Panc1 (cell line): ENCODE measurements around the gene DTD1. TPM values are rescaled to one million over a fixed set of nuclear protein-coding genes. Genes with fewer than 3 reads are reported as not detected.

Experiments used
- ATAC-seq: fragments of 200-7000 bp; cut with Tn5 transposase; 2 replicates; pipeline ENCODE4 v1.9.1; 2020; ENCODE audit warnings: mild to moderate bottlenecking, moderate library complexity
- BruUV-seq: library from RNA; stranded (reverse); fragments of 400-500 nt; replicated peaks from 2 replicates; lab custom pipeline; 2021; lab: Mats Ljungman, UMichigan
- CTCF ChIA-PET: fragments of 300-600 bp; sonication (Branson Sonifier 250); formaldehyde crosslinking; loops from one replicate; lab custom pipeline; 2022; ENCODE audit warnings: antibody characterized with exemption; lab: Charles Lee
- POLR2A ChIA-PET: fragments of 300-600 bp; sonication (Branson Sonifier 250); formaldehyde crosslinking; loops from one replicate; lab custom pipeline; 2022; ENCODE audit warnings: antibody characterized with exemption; lab: Charles Lee
- DNase-seq: peaks from one replicate; pipeline ENCODE4 v3.0.0-alpha.2; 2010; ENCODE audit warnings: low read depth, low spot score
- H3K27ac ChIP-seq: 2 replicates; pipeline ENCODE4 v1.5.1; 2011; ENCODE audit warnings: mild to moderate bottlenecking, low read length, inconsistent platforms
- H3K27me3 ChIP-seq: fragments of 200-500 bp; sonication (Bioruptor generic); 2 replicates; pipeline ENCODE4 v1.6.0; 2014; ENCODE audit warnings: low read length, inconsistent platforms; ENCODE audit not compliant: control insufficient read depth, insufficient read depth
- H3K36me3 ChIP-seq: fragments of 200-500 bp; sonication (Bioruptor generic); 2 replicates; pipeline ENCODE4 v1.5.1; 2014; ENCODE audit warnings: inconsistent platforms, mild to moderate bottlenecking, low read length, moderate library complexity; ENCODE audit not compliant: control insufficient read depth, insufficient read depth
- H3K4me1 ChIP-seq: 2 replicates; pipeline ENCODE4 v1.5.1; 2011; ENCODE audit warnings: inconsistent platforms, mild to moderate bottlenecking, low read length, moderate library complexity; ENCODE audit not compliant: control insufficient read depth, insufficient read depth
- H3K4me3 ChIP-seq, 2 experiments: 2 replicates each; pipeline ENCODE4 v1.5.1; 2011 to 2012; ENCODE audit warnings: low read depth in 2 of 2, low read length in 2 of 2, mild to moderate bottlenecking in 2 of 2, inconsistent platforms in 1 of 2, moderate library complexity in 1 of 2
- H3K9me3 ChIP-seq: fragments of 200-500 bp; sonication (Bioruptor generic); 2 replicates; pipeline ENCODE4 v1.5.1; 2014; ENCODE audit warnings: low read depth, mild to moderate bottlenecking, inconsistent platforms, low read length, moderate library complexity; ENCODE audit not compliant: control insufficient read depth, insufficient read depth
- CTCF ChIP-seq: fragments of 450-650 bp; IDR thresholded peaks from 2 replicates; pipeline ENCODE4 v1.5.1; 2017; ENCODE audit warnings: mild to moderate bottlenecking
- POLR2AphosphoS5 ChIP-seq: IDR thresholded peaks from 2 replicates; pipeline ENCODE4 v1.6.1; 2012; ENCODE audit warnings: mild to moderate bottlenecking, low read depth, low read length, moderate library complexity
- REST ChIP-seq, 2 experiments: IDR thresholded peaks; 2 replicates each; pipeline ENCODE4 v1.6.1; 2011 to 2012; ENCODE audit warnings: low read depth in 2 of 2, control low read depth in 1 of 2, low read length in 1 of 2, mild to moderate bottlenecking in 1 of 2, moderate library complexity in 1 of 2; ENCODE audit not compliant: insufficient read depth in 1 of 2
- SIN3A ChIP-seq: IDR thresholded peaks from 2 replicates; pipeline ENCODE4 v1.6.1; 2012; ENCODE audit warnings: low read depth, mild to moderate bottlenecking, low read length, moderate library complexity, borderline replicate concordance; ENCODE audit not compliant: insufficient read depth
- TCF7L2 ChIP-seq: IDR thresholded peaks from 2 replicates; pipeline ENCODE4 v1.6.1; 2011; ENCODE audit warnings: mild to moderate bottlenecking, low read depth, low read length, inconsistent platforms
- in situ Hi-C: cut with HindIII; loops from 2 replicates; pipeline ENCODE4 v1.10.0; 2016; ENCODE audit warnings: low sequenced_read_pairs, low pct_unique_long_range_greater_than_20kb
- intact Hi-C: fragments of 100-400 bp; cut with micrococcal nuclease; formaldehyde crosslinking; loops from one replicate; pipeline ENCODE4 v1.10.0; 2022; ENCODE audit not compliant: unreplicated experiment
- total RNA-seq: library from RNA; stranded (reverse); gene quantifications from one replicate; pipeline ENCODE4 v1.2.1, GENCODE V29; 2021; ENCODE audit not compliant: unreplicated experiment

The DTD1 gene
- total RNA-seq, 1 experiment from 2014 or later, result 23.6 TPM

GRCh38 chr20:18567739-18568091 lies 20.1 kb upstream of the DTD1 start:
- no peaks in the 10 kb centered on the region for H3K27me3 ChIP-seq
- peak overlapping the region; percentile 82 for H3K27ac ChIP-seq
- POLR2A ChIA-PET, result no interaction called here
- CTCF ChIA-PET, result interaction anchor here (0.7 kb wide), 1 partner anchor 33 kb away, joined by 5 read pairs; no protein-coding TSS in a partner anchor
- in situ Hi-C loops (no loop called here), intact Hi-C loops (no loop called here)
- DNase-seq (no peak), ATAC-seq (peak; percentile 27)
- TF ChIP-seq SIN3A (no peak), CTCF (no peak), REST (IDR thresholded peaks at IDR 0.05; ENCODE audit: insufficient read depth in 1 of 2, low read depth in 2 of 2, low read length in 1 of 2) (no peak), POLR2AphosphoS5 (no peak), TCF7L2 (no peak)
- TSS peak; percentile 96 for BruUV-seq
- no peaks in the 10 kb centered on the region for H3K4me1 ChIP-seq
- peak overlapping the region; percentile 84 to 90 for H3K4me3 ChIP-seq
- no peaks in the 10 kb centered on the region for H3K9me3 ChIP-seq
- peaks cover 7% of the 10 kb centered on the region; the same call in 1 of the 2 replicates for H3K36me3 ChIP-seq

GRCh38 chr20:18571009-18571408 lies 16.8 kb upstream of the DTD1 start:
- no peak overlapping the region for H3K4me3 ChIP-seq
- no peak overlapping the region for H3K27ac ChIP-seq
- H3K36me3 ChIP-seq, result peaks cover 7% of the 10 kb centered on the region; the same call in 1 of the 2 replicates
- no peaks in the 10 kb centered on the region for H3K4me1 ChIP-seq
- POLR2A ChIA-PET, result no interaction called here
- no peaks in the 10 kb centered on the region for H3K9me3 ChIP-seq
- CTCF ChIA-PET, result interaction anchor here (1.1 kb wide), 1 partner anchor 14 kb away, joined by 4 read pairs; no protein-coding TSS in a partner anchor
- no peak for DNase-seq
- no peak for TF ChIP-seq CTCF
- no peak for TF ChIP-seq POLR2AphosphoS5
- no peak for TF ChIP-seq SIN3A
- no peak for TF ChIP-seq REST (IDR thresholded peaks at IDR 0.05; ENCODE audit: insufficient read depth in 1 of 2, low read depth in 2 of 2, low read length in 1 of 2)
- no peak for TF ChIP-seq TCF7L2
- intact Hi-C loops (no loop called here), in situ Hi-C loops (no loop called here)
- BruUV-seq, result no TSS peak
- ATAC-seq, result no peak
- H3K27me3 ChIP-seq, result no peaks in the 10 kb centered on the region
